Chondrocyte (in vitro differentiated cells): Measurements from ENCODE around the gene ARMC3. TPM values are rescaled to one million over a fixed set of nuclear protein-coding genes. Genes with fewer than 3 reads are reported as not detected.

Experiments used
- DNase-seq: peaks from one replicate; pipeline ENCODE4 v3.0.0; 2021; ENCODE audit warnings: mixed read lengths, low spot score
- H3K27ac Mint-ChIP-seq: one replicate; pipeline ENCODE4 v1.8.0; 2021; ENCODE audit warnings: mild to moderate bottlenecking, moderate library complexity, mixed read lengths; ENCODE audit not compliant: unreplicated experiment
- H3K27me3 Mint-ChIP-seq: 2 replicates; pipeline ENCODE4 v1.8.0; 2021; ENCODE audit warnings: low read depth, mixed read lengths
- H3K36me3 Mint-ChIP-seq: 2 replicates; pipeline ENCODE4 v1.8.0; 2021; ENCODE audit warnings: low read depth, mixed read lengths
- H3K4me1 Mint-ChIP-seq: 2 replicates; pipeline ENCODE4 v1.8.0; 2021; ENCODE audit warnings: low read depth, mild to moderate bottlenecking, mixed read lengths
- H3K4me3 Mint-ChIP-seq: one replicate; pipeline ENCODE4 v1.8.0; 2021; ENCODE audit warnings: mild to moderate bottlenecking, moderate library complexity, mixed read lengths; ENCODE audit not compliant: unreplicated experiment
- H3K9me3 Mint-ChIP-seq: 2 replicates; pipeline ENCODE4 v1.8.0; 2021; ENCODE audit warnings: low read depth, mixed read lengths
- CTCF ChIP-seq: fragments of 200-600 bp; sonication (generic); IDR thresholded peaks from 2 replicates; pipeline ENCODE4 v1.5.0; 2021; ENCODE audit warnings: antibody characterized with exemption, mild to moderate bottlenecking, moderate library complexity
- total RNA-seq: library from RNA; stranded (reverse); gene quantifications from 3 replicates; pipeline ENCODE4 v1.2.1, GENCODE V29; 2021

ARMC3 gene
- total RNA-seq, 1 donor from 2014 or later = 0.27 TPM

GRCh38 chr10:22999942-23000341, 72.1 kb downstream of the ARMC3 start:
- Mint-ChIP-seq H3K9me3 (no peaks in the 10 kb centered on the region), H3K4me1 (no peaks in the 10 kb centered on the region), H3K27me3 (peaks cover 18% of the 10 kb centered on the region)

GRCh38 chr10:23001901-23002516, 74.2 kb downstream of the ARMC3 start:
- DNase-seq = no peak
- H3K4me3 Mint-ChIP-seq = no peak overlapping the region
- no peaks in the 10 kb centered on the region for H3K36me3 Mint-ChIP-seq
- H3K27me3 Mint-ChIP-seq = peaks cover 9% of the 10 kb centered on the region
- no peak for TF ChIP-seq CTCF
- no peak overlapping the region for H3K27ac Mint-ChIP-seq
- H3K4me1 Mint-ChIP-seq = no peaks in the 10 kb centered on the region
- no peaks in the 10 kb centered on the region for H3K9me3 Mint-ChIP-seq

More at GRCh38 chr10:22999942-23000341, 72.1 kb downstream of the ARMC3 start:
- no peak for TF ChIP-seq CTCF
- Mint-ChIP-seq H3K4me3 (no peak overlapping the region), H3K27ac (no peak overlapping the region), H3K36me3 (no peaks in the 10 kb centered on the region)
- no peak for DNase-seq

GRCh38 chr10:23005150-23005549, 77.3 kb downstream of the ARMC3 start:
- TF ChIP-seq CTCF = no peak
- Mint-ChIP-seq H3K27me3 (peaks cover 10% of the 10 kb centered on the region), H3K4me3 (no peak overlapping the region), H3K9me3 (no peaks in the 10 kb centered on the region), H3K36me3 (no peaks in the 10 kb centered on the region), H3K27ac (no peak overlapping the region), H3K4me1 (no peaks in the 10 kb centered on the region)
- DNase-seq = no peak

GRCh38 chr10:23013581-23014335, 85.9 kb downstream of the ARMC3 start:
- no peaks in the 10 kb centered on the region for H3K36me3 Mint-ChIP-seq
- peaks cover 4% of the 10 kb centered on the region for H3K9me3 Mint-ChIP-seq
- no peak for TF ChIP-seq CTCF
- no peak overlapping the region for H3K4me3 Mint-ChIP-seq
- no peak for DNase-seq
- no peaks in the 10 kb centered on the region for H3K4me1 Mint-ChIP-seq
- peaks cover 26% of the 10 kb centered on the region for H3K27me3 Mint-ChIP-seq
- H3K27ac Mint-ChIP-seq = no peak overlapping the region

- Mint-ChIP-seq H3K27ac (no peak overlapping the region), H3K4me3 (no peak overlapping the region), H3K9me3 (peaks cover 4% of the 10 kb centered on the region), H3K36me3 (no peaks in the 10 kb centered on the region), H3K4me1 (no peaks in the 10 kb centered on the region), H3K27me3 (peaks cover 29% of the 10 kb centered on the region)
- no peak for TF ChIP-seq CTCF
- DNase-seq = no peak
These were observed 87.3 kb downstream of the ARMC3 start for GRCh38 chr10:23015021-23015707.
